Uterus (tissue), 4 donors: ENCODE data around the gene GPC2. TPM values are rescaled to one million over a fixed set of nuclear protein-coding genes. Genes with fewer than 3 reads are reported as not detected.
A peak's percentile ranks its signal among the peaks of the same experiment; 100 is the strongest.
"Not testable (repeated sequence)": the region's sequence is repeated elsewhere in the genome, so short reads cannot be mapped to it uniquely, and the experiment has no call there.

ENCODE experiments used
- DNase-seq, 2 donors: peaks; one replicate each; pipeline ENCODE4 v3.0.0-alpha.2; 2019 to 2020
- H3K27ac ChIP-seq, 2 donors: fragments of 200-600 bp; sonication (generic); 1 replicate in 1 of 2; 2 replicates in 1 of 2; pipeline ENCODE4 v1.5.1; 2016 to 2018
- H3K27me3 ChIP-seq, 2 donors: fragments of 200-600 bp; sonication (generic); one replicate each; pipeline ENCODE4 v1.5.1; 2018 to 2019; ENCODE audit warnings: control low read depth in 1 of 2
- H3K36me3 ChIP-seq, 2 donors: fragments of 200-600 bp; sonication (generic); one replicate each; pipeline ENCODE4 v1.5.1; 2019; ENCODE audit warnings: control low read depth in 1 of 2
- H3K4me1 ChIP-seq, 2 donors: fragments of 200-600 bp; sonication (generic); one replicate each; pipeline ENCODE4 v1.5.1; 2018 to 2019; ENCODE audit warnings: control low read depth in 1 of 2
- H3K4me3 ChIP-seq, 2 donors: fragments of 200-600 bp; sonication (generic); 1 replicate in 1 of 2; 2 replicates in 1 of 2; pipeline ENCODE4 v1.5.1; 2018 to 2019; ENCODE audit warnings: mild to moderate bottlenecking in 1 of 2
- H3K9me3 ChIP-seq, 2 donors: fragments of 200-600 bp; sonication (generic); one replicate each; pipeline ENCODE4 v1.5.1; 2019; ENCODE audit warnings: control low read depth in 1 of 2
- POLR2A ChIP-seq, 2 donors: fragments of 450-650 bp; IDR thresholded peaks; one replicate each; pipeline ENCODE4 v1.6.1; 2016; ENCODE audit warnings: antibody characterized with exemption in 2 of 2, mild to moderate bottlenecking in 1 of 2, moderate library complexity in 1 of 2
- intact Hi-C: fragments of 100-400 bp; cut with DNase I; formaldehyde crosslinking; loops from one replicate; pipeline ENCODE4 v1.15.1; 2023; ENCODE audit warnings: low total_unique reads
- total RNA-seq, 4 donors: library from RNA; depleted of rRNA in 3 of 4; stranded (reverse); fragments of >200 nt in 3 of 4; gene quantifications; one replicate each; pipeline versions ENCODE4 v1.1.0 to v1.2.4, GENCODE V29; 2014 to 2023
- TF ChIP-seq, protein P1 (sequence below), 4 experiments: fragments of 200-600 bp in 2 of 4; fragments of 450-650 bp in 2 of 4; sonication (generic) in 2 of 4; IDR thresholded peaks; one replicate each; pipeline ENCODE4 v1.5.1; 2016 to 2019; ENCODE audit warnings: antibody characterized with exemption in 4 of 4, mild to moderate bottlenecking in 2 of 4, moderate library complexity in 1 of 4
- donor health status: DM: yes; HTN: yes; CAD: no.

Gene GPC2
- total RNA-seq, 4 donors from 2014 or later = under 0.01 to 9.3 (median 4.5) TPM; not detected in 1

DNA sequence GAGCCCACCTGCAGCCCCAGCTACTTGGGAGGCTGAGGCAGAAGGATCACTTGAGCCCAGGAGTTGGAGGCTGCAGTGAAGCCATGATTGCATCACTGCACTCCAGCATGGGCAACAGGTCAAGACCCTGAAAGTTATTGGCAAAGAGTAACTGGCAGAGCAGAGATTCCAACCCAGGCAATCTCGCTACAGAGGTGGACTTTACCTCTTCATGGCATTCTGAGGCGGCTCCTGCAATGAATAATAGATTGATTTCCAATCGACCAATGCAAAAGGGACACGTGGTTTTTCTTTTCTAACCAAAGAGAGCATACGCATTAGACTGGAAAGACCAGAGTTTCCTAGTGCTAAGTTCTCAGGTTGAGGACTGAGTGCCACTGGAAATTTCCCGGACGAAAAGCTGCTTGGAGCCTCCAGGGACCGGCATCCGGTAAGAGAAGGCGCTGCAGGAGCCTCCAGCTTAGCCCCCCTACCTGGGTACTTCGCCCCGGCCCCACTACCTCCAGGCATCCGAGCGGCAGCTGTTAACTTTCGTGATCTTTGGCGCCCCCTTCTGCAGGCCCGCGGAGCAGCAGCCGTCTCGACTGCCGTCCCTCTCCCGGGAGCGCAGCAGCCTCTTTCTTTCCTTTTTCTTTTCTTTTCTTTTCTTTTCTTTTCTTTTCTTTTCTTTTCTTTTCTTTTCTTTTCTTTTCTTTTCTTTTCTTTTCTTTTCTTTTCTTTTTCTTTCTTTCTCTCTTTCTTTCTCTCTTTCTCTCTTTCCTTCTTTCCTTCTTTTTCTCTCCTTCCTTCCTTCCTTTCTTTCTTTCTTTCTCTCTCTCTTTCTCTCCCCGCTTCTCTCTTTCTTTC is 46.4 kb downstream of the GPC2 start:
- H3K9me3 ChIP-seq = no peaks in the 10 kb centered on the region
- H3K36me3 ChIP-seq = no peaks in the 10 kb centered on the region
- TF ChIP-seq, protein P1, sequence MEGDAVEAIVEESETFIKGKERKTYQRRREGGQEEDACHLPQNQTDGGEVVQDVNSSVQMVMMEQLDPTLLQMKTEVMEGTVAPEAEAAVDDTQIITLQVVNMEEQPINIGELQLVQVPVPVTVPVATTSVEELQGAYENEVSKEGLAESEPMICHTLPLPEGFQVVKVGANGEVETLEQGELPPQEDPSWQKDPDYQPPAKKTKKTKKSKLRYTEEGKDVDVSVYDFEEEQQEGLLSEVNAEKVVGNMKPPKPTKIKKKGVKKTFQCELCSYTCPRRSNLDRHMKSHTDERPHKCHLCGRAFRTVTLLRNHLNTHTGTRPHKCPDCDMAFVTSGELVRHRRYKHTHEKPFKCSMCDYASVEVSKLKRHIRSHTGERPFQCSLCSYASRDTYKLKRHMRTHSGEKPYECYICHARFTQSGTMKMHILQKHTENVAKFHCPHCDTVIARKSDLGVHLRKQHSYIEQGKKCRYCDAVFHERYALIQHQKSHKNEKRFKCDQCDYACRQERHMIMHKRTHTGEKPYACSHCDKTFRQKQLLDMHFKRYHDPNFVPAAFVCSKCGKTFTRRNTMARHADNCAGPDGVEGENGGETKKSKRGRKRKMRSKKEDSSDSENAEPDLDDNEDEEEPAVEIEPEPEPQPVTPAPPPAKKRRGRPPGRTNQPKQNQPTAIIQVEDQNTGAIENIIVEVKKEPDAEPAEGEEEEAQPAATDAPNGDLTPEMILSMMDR (IDR thresholded peaks at IDR 0.05) = peak; percentile 81 to 85 (median 82)
- no peak for TF ChIP-seq POLR2A (IDR thresholded peaks at IDR 0.05)
- DNase-seq = peak; percentile 78 to 83
- H3K4me3 ChIP-seq = no peak overlapping the region
- intact Hi-C loops = no loop called here
- H3K27ac ChIP-seq = no peak overlapping the region
- peaks cover 0 to 3% of the 10 kb centered on the region in 2 donors for H3K4me1 ChIP-seq
- H3K27me3 ChIP-seq = no peaks in the 10 kb centered on the region

DNA sequence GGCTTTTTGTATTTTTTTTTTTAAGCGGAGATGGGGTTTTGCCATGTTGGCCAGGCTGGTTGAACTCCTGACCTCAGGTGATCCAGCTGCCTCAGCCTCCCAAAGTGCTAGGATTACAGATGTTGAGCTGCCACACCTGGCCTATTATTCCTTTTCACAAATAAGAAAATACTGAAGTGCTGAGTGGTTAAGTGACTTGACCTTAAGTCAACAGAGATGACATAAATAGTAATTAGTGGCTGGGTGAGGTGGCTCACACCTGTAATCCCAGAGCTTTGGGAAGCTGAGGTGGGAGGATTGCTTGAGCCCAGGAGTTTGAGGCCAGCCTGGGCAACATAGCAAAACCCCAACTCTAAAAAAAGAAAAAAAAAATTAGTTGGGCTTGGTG is 47.0 kb downstream of the GPC2 start:
- H3K36me3 ChIP-seq, H3K27me3 ChIP-seq, H3K4me1 ChIP-seq, H3K27ac ChIP-seq, H3K4me3 ChIP-seq, H3K9me3 ChIP-seq, DNase-seq, intact Hi-C loops: not testable (repeated sequence)

DNA sequence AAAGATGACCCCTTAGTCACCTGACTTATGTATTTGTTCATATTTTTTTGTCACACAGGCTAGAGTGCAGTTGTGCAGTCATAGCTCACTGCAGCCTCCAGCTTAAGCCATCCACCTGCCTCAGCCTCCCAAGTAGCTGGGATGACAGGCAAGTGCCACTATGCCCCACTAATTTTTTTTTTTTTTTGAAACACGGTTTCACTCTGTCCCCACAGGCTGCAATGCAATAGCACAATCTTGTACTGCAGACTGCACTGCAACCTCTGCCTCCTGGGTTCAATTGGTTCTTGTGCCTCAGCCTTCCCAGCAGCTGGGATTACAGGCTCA is 48.6 kb downstream of the GPC2 start:
- no peaks in the 10 kb centered on the region for H3K27me3 ChIP-seq
- no peak for DNase-seq
- intact Hi-C loops = no loop called here
- no peaks in the 10 kb centered on the region for H3K9me3 ChIP-seq
- peak overlapping the region in 1 of 2 donors; percentile 89 for H3K27ac ChIP-seq
- peaks cover 0 to 3% of the 10 kb centered on the region in 2 donors for H3K4me1 ChIP-seq
- H3K4me3 ChIP-seq = no peak overlapping the region
- H3K36me3 ChIP-seq = no peaks in the 10 kb centered on the region
- no peak for TF ChIP-seq POLR2A (IDR thresholded peaks at IDR 0.05)
- TF ChIP-seq, protein P1 (IDR thresholded peaks at IDR 0.05) = no peak

DNA sequence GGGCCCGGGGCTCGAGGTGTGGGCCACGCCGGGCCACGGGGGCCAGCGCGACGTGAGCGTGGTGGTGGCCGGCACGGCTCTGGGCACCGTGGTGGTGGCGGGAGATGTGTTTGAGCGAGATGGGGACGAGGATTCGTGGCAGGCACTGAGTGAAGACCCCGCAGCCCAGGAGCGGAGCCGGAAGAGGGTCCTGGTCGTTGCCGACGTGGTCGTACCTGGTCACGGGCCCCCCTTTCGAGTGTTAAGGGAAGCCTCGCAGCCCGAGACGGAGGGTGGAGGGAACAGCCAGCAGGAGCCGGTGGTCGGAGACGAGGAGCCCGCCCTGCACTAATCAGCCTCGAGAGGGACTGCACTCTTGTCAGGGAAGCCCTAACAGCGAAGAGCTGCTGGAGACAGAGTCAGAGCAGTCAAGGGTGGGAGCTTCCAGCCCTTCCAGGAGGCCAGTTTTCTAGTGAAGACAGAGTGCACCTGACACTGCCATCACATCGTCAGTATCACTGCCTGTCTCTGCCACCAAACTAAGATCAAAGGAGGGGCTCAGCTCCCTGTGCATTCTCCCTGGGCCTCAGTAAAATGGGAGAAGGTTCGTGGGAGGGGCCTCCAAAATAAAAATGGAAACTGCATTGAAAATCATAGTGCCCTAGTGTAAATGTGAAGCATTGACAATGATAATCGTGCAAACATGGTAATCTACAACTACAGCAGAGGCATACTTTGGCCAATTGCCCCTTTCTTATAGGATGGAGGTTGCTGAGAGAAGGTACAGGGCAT is 49.1 kb downstream of the GPC2 start:
- peak overlapping the region; percentile 50 to 51 for H3K4me3 ChIP-seq
- intact Hi-C loops = loop anchor here (2.0 kb wide), 1 partner anchor 47 kb away; the partner anchor contains the start of gene ZNF3
- peaks cover 0 to 3% of the 10 kb centered on the region in 2 donors for H3K4me1 ChIP-seq
- TF ChIP-seq, protein P1 (IDR thresholded peaks at IDR 0.05) = no peak
- TF ChIP-seq POLR2A (IDR thresholded peaks at IDR 0.05) = no peak
- H3K27ac ChIP-seq = peak overlapping the region; percentile 89 to 93
- peak in 1 of 2 donors; percentile 35 for DNase-seq
- H3K9me3 ChIP-seq = no peaks in the 10 kb centered on the region
- no peaks in the 10 kb centered on the region for H3K27me3 ChIP-seq
- no peaks in the 10 kb centered on the region for H3K36me3 ChIP-seq

DNA sequence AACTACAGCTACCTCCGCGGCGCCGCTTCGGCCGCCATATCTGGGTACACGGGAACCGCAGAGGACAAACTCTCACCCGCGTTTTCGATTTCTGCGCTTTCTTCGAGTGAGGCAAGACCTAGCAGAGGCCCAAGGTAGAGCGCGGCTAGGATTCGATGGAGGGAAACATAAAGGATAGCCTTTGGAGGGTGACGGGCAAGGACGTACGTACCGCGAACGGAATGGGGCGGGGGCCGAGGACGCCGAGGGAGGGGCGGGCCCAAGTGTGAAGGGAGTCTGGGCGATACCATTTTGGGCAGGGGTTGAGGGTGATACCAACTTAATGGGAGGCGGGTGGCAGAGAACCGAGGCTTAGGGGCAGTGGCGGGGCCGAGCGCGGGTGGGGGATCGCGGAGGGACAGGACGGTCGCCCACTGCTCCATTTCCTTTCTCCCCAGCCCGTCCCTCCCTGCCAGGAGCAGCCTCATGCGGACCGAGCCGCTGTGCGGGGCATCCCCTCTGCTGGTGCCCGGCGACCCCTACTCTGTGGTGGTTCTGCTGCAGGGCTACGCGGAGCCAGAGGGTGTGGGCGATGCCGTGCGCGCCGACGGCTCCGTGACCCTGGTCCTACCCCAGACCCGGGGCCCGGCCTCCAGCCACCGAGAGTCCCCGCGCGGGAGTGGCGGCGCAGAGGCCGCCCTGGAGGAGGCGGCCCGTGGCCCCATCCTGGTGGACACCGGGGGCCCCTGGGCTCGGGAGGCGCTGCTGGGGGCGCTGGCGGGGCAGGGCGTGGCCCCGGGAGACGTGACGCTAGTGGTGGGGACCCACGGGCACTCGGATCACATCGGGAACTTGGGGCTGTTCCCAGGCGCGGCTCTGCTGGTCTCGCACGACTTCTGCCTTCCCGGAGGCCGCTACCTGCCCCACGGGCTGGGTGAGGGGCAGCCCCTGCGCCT is 50.0 kb downstream of the GPC2 start, which contains the start of gene MBLAC1:
MBLAC1 (plus strand) TSS at position 37 of the 935 bp plus-strand sequence; CDS start at position 466, 429 bp downstream.
- Histone ChIP-seq H3K27ac (peak within 1 kb of the TSS; percentile 89 to 93), H3K4me1 (peaks cover 0 to 3% of the 10 kb centered on the region in 2 donors), H3K27me3 (no peaks in the 10 kb centered on the region), H3K4me3 (peak within 1 kb of the TSS; percentile 50 to 51), H3K36me3 (no peaks in the 10 kb centered on the region), H3K9me3 (no peaks in the 10 kb centered on the region)
- peak; percentile 91 to 93 for DNase-seq
- peak in 1 of 2 donors; percentile 42 for TF ChIP-seq POLR2A (IDR thresholded peaks at IDR 0.05)
- TF ChIP-seq, protein P1 (IDR thresholded peaks at IDR 0.05) = peak in 2 of 4 experiments; percentile 3 to 8
- intact Hi-C loops = loop anchor here (2.0 kb wide), 1 partner anchor 46 kb away; the partner anchor contains the start of gene ZNF3
